ENCODE measurements around the gene LRRC49.
"Not testable (repeated sequence)": the region's sequence is repeated elsewhere in the genome, so short reads cannot be mapped to it uniquely, and the experiment has no call there.

The LRRC49 gene

GRCh38 chr15:70892002-70892911, at the start of gene LRRC49, which contains the start of gene THAP10:
TSS of gene LRRC49 (plus strand) at chr15:70892826. CDS start at chr15:70892895, 69 bp downstream.
TSS of gene THAP10 (minus strand) at chr15:70892433. CDS start at chr15:70892272, 161 bp downstream.
- DNase-seq, result peak; percentile 98

GRCh38 chr15:70845602-70846360, 46.8 kb upstream of the LRRC49 start:
- DNase-seq, result no peak

- no peak for DNase-seq
These were observed 40.7 kb upstream of the LRRC49 start for GRCh38 chr15:70851889-70852288.

GRCh38 chr15:70852501-70853317, 39.9 kb upstream of the LRRC49 start:
- no peak for DNase-seq

GRCh38 chr15:70853318-70853972, 39.2 kb upstream of the LRRC49 start:
- peak; percentile 80 for DNase-seq

- DNase-seq, result peak; percentile 82
These were observed 38.5 kb upstream of the LRRC49 start, which contains the start of gene LARP6 for GRCh38 chr15:70853973-70854665. TSS of gene LARP6 (minus strand) at chr15:70854157. CDS start at chr15:70854088, 69 bp downstream.

GRCh38 chr15:70854666-70854976, 38.0 kb upstream of the LRRC49 start:
- no peak for DNase-seq

GRCh38 chr15:70855764-70856163, 36.9 kb upstream of the LRRC49 start:
- no peak for DNase-seq

GRCh38 chr15:70856177-70856883, 36.3 kb upstream of the LRRC49 start:
- DNase-seq, result peak; percentile 22

- DNase-seq, result no peak
These were observed 35.6 kb upstream of the LRRC49 start for GRCh38 chr15:70856884-70857561.

GRCh38 chr15:70857562-70858285, 34.9 kb upstream of the LRRC49 start:
- DNase-seq, result no peak

- DNase-seq, result not testable (repeated sequence)
These were observed 33.9 kb upstream of the LRRC49 start for GRCh38 chr15:70858614-70859321.

- no peak for DNase-seq
These were observed 33.2 kb upstream of the LRRC49 start for GRCh38 chr15:70859322-70859908.

- no peak for DNase-seq
These were observed 32.6 kb upstream of the LRRC49 start for GRCh38 chr15:70859998-70860397.

- DNase-seq, result no peak
These were observed 29.0 kb upstream of the LRRC49 start for GRCh38 chr15:70863450-70864218.

- no peak for DNase-seq
These were observed 25.5 kb upstream of the LRRC49 start for GRCh38 chr15:70866982-70867641.

- no peak for DNase-seq
These were observed 24.6 kb upstream of the LRRC49 start for GRCh38 chr15:70867911-70868467.
